ENCODE data around the gene USP38.
"Not testable (repeated sequence)": the region's sequence is repeated elsewhere in the genome, so short reads cannot be mapped to it uniquely, and the experiment has no call there.

Gene USP38

GRCh38 chr4:143163614-143164013 is 21.1 kb upstream of the USP38 start:
- no peak for DNase-seq
- no peaks in the 10 kb centered on the region for H3K27me3 ChIP-seq
- TF ChIP-seq, protein P1, sequence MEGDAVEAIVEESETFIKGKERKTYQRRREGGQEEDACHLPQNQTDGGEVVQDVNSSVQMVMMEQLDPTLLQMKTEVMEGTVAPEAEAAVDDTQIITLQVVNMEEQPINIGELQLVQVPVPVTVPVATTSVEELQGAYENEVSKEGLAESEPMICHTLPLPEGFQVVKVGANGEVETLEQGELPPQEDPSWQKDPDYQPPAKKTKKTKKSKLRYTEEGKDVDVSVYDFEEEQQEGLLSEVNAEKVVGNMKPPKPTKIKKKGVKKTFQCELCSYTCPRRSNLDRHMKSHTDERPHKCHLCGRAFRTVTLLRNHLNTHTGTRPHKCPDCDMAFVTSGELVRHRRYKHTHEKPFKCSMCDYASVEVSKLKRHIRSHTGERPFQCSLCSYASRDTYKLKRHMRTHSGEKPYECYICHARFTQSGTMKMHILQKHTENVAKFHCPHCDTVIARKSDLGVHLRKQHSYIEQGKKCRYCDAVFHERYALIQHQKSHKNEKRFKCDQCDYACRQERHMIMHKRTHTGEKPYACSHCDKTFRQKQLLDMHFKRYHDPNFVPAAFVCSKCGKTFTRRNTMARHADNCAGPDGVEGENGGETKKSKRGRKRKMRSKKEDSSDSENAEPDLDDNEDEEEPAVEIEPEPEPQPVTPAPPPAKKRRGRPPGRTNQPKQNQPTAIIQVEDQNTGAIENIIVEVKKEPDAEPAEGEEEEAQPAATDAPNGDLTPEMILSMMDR (IDR thresholded peaks at IDR 0.05), result no peak
- H3K9me3 ChIP-seq, result peaks cover 2 to 29% (median 13%) of the 10 kb centered on the region in 3 donors
- H3K36me3 ChIP-seq, result peaks cover 0 to 14% (median 8%) of the 10 kb centered on the region in 3 donors
- no peak overlapping the region for H3K27ac ChIP-seq
- no peak overlapping the region for H3K4me3 ChIP-seq
- H3K4me1 ChIP-seq, result no peaks in the 10 kb centered on the region
- intact Hi-C loops (cut with DNase I; ENCODE audit: low total_unique reads), result no loop called here

- DNase-seq; H3K4me1 ChIP-seq; H3K27ac ChIP-seq; H3K36me3 ChIP-seq; H3K4me3 ChIP-seq; H3K27me3 ChIP-seq; intact Hi-C loops (cut with DNase I; ENCODE audit: low total_unique reads): not testable (repeated sequence)
- H3K9me3 ChIP-seq, result peaks cover 0 to 17% (median 10%) of the 10 kb centered on the region in 3 donors
These were observed 18.0 kb upstream of the USP38 start for GRCh38 chr4:143166722-143167121.

GRCh38 chr4:143178923-143179322 is 5.8 kb upstream of the USP38 start:
- TF ChIP-seq, protein P1 (IDR thresholded peaks at IDR 0.05), result no peak
- Histone ChIP-seq H3K4me1 (peaks cover 0 to 16% (median 0%) of the 10 kb centered on the region in 4 donors), H3K27ac (no peak overlapping the region), H3K36me3 (peaks cover 0 to 4% (median 0%) of the 10 kb centered on the region in 3 donors), H3K4me3 (no peak overlapping the region), H3K9me3 (peaks cover 0 to 16% (median 7%) of the 10 kb centered on the region in 3 donors), H3K27me3 (no peaks in the 10 kb centered on the region)
- no peak for DNase-seq
- intact Hi-C loops (cut with DNase I; ENCODE audit: low total_unique reads), result no loop called here

GRCh38 chr4:143183513-143184216 is 1.1 kb upstream of the USP38 start:
- intact Hi-C loops (cut with DNase I; ENCODE audit: low total_unique reads), result no loop called here
- no peak for DNase-seq
- TF ChIP-seq, protein P1 (IDR thresholded peaks at IDR 0.05), result no peak
- Histone ChIP-seq H3K36me3 (no peaks in the 10 kb centered on the region), H3K4me1 (peaks cover 0 to 34% (median 9%) of the 10 kb centered on the region in 4 donors), H3K27ac (peak overlapping the region; percentile 91 to 95), H3K9me3 (no peaks in the 10 kb centered on the region), H3K27me3 (no peaks in the 10 kb centered on the region), H3K4me3 (peak overlapping the region; percentile 87 to 96)

DNA sequence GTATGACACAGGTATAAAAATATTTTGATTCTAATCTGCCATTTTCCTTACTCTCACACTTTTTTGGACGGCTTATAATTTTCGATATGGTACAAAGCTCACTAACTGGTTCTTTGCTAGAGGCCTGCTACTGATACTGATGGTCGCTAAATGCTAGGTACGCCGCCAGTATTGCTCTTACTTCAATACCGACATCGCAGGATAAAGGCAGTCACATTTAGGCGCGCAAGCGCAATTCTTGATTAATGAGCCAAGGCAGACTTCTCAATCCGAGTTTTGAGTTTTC is 557 bp upstream of the USP38 start:
- Histone ChIP-seq H3K27ac (peak overlapping the region; percentile 91 to 95), H3K4me1 (peaks cover 0 to 39% (median 9%) of the 10 kb centered on the region in 4 donors), H3K27me3 (no peaks in the 10 kb centered on the region), H3K36me3 (no peaks in the 10 kb centered on the region), H3K9me3 (no peaks in the 10 kb centered on the region), H3K4me3 (peak overlapping the region; percentile 87 to 96)
- peak in 1 of 2 donors; percentile 27 for DNase-seq
- intact Hi-C loops (cut with DNase I; ENCODE audit: low total_unique reads), result no loop called here
- TF ChIP-seq, protein P1 (IDR thresholded peaks at IDR 0.05), result no peak

DNA sequence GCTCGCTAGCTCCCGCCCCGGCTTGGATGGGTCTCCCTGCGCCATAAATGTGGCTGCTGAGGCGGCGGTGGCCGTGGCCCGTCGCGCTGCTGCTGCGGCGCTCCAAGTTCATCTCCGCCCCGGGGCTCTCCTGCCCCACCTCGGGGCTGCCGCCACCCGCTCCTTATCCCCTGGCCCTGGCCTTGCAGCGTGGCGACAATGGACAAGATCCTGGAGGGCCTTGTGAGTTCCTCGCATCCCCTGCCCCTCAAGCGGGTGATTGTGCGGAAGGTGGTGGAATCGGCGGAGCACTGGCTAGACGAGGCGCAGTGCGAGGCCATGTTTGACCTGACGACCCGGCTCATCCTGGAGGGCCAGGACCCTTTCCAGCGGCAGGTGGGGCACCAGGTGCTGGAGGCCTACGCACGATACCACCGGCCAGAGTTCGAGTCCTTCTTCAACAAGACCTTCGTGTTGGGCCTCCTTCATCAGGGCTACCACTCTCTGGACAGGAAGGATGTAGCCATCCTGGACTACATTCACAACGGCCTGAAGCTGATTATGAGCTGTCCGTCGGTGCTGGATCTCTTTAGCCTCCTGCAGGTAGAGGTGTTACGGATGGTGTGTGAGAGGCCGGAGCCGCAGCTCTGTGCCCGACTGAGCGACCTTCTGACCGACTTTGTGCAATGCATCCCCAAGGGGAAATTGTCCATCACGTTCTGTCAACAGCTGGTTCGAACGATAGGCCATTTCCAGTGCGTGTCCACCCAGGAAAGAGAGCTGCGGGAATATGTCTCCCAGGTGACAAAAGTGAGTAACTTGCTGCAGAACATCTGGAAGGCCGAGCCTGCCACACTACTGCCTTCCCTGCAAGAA is 763 bp downstream of the USP38 start:
- peak in 1 of 2 donors; percentile 24 for DNase-seq
- peaks cover 0 to 52% (median 9%) of the 10 kb centered on the region in 4 donors for H3K4me1 ChIP-seq
- TF ChIP-seq, protein P1 (IDR thresholded peaks at IDR 0.05), result no peak
- intact Hi-C loops (cut with DNase I; ENCODE audit: low total_unique reads), result no loop called here
- H3K9me3 ChIP-seq, result no peaks in the 10 kb centered on the region
- H3K27ac ChIP-seq, result peak overlapping the region; percentile 91 to 95
- H3K36me3 ChIP-seq, result peaks cover 0 to 4% (median 2%) of the 10 kb centered on the region in 3 donors
- H3K4me3 ChIP-seq, result peak overlapping the region; percentile 87 to 96
- no peaks in the 10 kb centered on the region for H3K27me3 ChIP-seq
